GM12874 (cell line): ENCODE data around the gene FOSL2.

ENCODE experiments used
- CTCF ChIP-seq: IDR thresholded peaks from 2 replicates; pipeline ENCODE4 v1.5.1; 2011; ENCODE audit warnings: low read depth, mild to moderate bottlenecking, control low read depth, low read length, moderate library complexity; ENCODE audit not compliant: insufficient read depth

The FOSL2 gene

DNA sequence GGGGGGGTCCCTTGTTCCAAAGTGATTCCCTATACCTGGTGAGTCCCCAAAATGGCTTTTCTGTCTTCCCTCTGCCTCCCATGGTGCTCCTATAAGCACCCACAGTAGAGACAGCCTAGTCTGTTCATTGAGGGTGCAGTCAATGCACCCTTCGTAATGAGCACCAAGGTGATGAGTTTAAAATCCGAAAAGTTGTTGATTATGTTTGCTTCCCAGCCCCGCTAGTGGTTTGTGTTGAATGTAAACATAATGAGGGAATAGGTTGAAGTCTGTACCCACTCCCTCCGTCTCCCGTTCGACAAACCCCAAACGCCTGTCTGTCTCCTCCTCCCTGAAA lies 2.3 kb downstream of the FOSL2 start:
- TF ChIP-seq CTCF, result no peak

GRCh38 chr2:28395334-28396061 lies 2.8 kb downstream of the FOSL2 start:
- no peak for TF ChIP-seq CTCF

DNA sequence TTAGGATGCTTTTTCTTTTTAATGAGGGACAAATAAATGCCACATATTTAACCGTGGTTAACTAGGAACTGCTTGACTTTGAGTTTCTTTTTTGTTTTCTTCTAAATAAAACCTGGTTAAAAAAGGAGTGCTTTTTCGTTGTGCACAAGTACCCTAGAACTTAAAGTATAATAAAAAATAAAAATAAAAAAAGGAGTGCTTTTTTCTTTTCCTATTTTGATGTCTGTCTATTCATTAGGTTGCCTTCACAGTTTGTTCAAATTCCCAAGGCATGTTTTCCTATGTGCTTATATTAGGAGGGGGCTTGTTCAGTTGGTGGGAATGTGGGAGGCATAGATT lies 4.4 kb downstream of the FOSL2 start:
- TF ChIP-seq CTCF, result no peak

DNA sequence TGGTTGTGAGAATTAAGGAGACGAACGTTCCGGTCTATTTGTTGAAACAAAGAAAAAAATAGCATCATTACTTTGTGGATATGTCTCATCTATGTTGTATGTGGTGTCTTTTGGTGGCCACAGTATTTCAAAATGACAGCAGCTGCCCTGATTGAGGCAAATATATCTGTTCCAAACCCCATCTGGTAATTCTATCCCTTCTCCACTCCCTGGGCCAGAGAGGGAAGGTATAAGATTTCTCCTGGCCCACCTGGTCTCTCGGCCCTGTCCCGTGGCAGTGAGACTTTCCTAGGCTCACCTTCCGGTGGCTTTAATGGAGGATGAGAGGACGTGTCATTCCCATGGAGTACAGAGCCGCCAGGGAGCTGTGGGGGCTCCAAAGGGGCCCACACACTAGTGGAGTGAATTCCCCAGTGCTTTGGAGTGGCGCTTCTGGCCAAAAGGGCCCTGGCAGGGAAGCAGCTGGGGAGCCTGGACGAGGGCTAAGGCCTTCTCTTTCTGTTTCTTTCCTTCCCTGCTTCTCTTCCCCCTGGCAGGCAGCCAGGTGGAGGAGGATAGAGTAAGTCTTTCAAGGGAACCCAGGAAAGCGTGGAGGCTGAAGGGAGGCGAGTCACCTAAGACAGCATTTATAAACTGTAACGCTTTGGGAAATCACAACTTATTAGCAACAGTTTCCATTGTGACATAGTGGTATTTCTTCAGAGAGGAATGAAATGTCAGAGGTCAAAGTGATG lies 5.6 kb downstream of the FOSL2 start:
- TF ChIP-seq CTCF, result no peak

DNA sequence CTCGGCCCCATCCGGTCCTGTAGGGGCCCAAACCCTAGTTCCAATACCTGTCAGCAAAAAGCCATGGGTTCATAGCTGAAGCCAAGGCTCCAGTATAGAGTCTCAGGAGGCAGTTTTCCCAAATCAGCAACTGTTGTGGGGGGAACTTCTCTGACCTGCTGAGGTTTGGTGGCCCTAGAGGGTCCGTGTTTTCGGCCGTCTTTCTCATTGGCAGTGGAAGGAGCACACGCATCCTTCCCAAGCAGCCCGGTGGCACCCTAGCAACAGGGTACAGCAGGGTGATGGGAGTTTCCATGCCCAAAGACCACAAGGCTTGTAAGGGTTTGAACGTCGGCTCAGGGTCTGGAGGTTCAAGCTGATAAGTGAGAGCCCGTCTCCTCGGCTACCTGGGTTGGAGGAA lies 6.6 kb downstream of the FOSL2 start:
- TF ChIP-seq CTCF, result no peak

DNA sequence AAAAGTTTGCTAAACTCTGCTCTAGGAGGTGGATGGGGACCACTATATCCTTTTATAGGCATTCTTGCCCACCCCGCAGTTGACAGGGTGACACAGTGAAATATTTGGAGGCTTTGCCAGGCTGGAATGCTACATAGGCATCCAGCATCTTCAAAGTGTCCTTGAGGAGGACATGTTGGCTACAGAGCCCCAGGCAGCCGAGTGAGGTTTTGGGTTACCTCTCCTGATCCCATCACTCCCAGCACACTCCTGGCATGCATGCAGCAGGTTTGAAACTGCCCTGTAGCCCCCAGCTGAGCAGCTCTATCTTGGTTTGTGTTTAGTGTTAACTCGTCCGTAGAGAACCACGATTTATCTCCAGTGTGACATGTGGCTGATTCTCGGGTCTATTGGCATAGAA lies 7.3 kb downstream of the FOSL2 start:
- TF ChIP-seq CTCF, result no peak

GRCh38 chr2:28400419-28400818 lies 7.8 kb downstream of the FOSL2 start:
- TF ChIP-seq CTCF, result no peak
